IPS-18c (cell line): ENCODE results near the gene HSFY2.
"Not testable (repeated sequence)": the region's sequence is repeated elsewhere in the genome, so short reads cannot be mapped to it uniquely, and the experiment has no call there.

Experiments
- H3K4me3 ChIP-seq: 2 replicates; pipeline ENCODE4 v1.7.0; 2013; ENCODE audit warnings: low read depth, mild to moderate bottlenecking, low read length, moderate library complexity; ENCODE audit not compliant: insufficient read depth
- H3K9me3 ChIP-seq: one replicate; pipeline ENCODE4 v1.6.1; 2013; ENCODE audit warnings: mild to moderate bottlenecking, low read length, moderate library complexity; ENCODE audit not compliant: control insufficient read depth, insufficient read depth

HSFY2 gene, protein sequence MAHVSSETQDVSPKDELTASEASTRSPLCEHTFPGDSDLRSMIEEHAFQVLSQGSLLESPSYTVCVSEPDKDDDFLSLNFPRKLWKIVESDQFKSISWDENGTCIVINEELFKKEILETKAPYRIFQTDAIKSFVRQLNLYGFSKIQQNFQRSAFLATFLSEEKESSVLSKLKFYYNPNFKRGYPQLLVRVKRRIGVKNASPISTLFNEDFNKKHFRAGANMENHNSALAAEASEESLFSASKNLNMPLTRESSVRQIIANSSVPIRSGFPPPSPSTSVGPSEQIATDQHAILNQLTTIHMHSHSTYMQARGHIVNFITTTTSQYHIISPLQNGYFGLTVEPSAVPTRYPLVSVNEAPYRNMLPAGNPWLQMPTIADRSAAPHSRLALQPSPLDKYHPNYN

DNA sequence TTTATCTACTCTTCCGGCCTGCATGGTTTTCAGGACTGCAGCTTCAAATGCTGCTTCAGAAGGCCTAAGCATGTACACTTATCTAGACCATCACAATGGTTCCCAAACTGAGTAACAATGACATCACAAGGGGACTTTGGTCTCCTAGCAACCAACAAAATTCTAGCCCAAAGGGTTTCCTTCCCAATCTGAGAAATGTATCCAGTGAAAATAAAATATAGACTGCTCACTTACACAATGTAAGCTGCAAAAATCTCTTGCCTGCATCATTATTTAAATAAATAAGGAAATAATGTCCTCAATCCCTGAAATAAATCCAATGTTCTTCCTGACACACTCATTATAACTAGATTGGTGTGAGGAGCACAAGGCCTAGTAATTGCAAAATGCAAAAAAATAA is at the start of gene HSFY2:
TSS of gene HSFY2 (minus strand) at position 101 of the 400 bp plus-strand sequence. CDS start 117 bp downstream, outside the sequence.
- H3K4me3 ChIP-seq, H3K9me3 ChIP-seq: not testable (repeated sequence)

DNA sequence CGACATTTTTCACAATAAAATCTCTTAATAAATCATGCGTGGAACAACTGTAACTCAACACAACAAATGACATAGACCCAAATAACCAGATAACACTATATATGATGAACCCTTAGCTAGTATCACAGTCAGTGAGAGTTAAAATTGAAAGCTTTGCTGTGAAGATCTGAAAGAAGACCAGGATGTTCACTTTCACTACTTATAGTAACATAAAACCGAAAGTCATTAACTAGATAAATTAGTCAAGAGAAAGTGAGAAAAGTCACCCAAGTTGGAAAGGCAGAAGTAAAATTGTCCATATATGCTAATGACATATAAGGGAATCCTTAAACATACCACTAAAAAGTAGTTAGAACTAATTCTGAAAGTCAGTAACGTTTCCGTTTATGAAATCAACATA is 42.2 kb upstream of the HSFY2 start:
- not testable (repeated sequence) for H3K4me3 ChIP-seq, H3K9me3 ChIP-seq

DNA sequence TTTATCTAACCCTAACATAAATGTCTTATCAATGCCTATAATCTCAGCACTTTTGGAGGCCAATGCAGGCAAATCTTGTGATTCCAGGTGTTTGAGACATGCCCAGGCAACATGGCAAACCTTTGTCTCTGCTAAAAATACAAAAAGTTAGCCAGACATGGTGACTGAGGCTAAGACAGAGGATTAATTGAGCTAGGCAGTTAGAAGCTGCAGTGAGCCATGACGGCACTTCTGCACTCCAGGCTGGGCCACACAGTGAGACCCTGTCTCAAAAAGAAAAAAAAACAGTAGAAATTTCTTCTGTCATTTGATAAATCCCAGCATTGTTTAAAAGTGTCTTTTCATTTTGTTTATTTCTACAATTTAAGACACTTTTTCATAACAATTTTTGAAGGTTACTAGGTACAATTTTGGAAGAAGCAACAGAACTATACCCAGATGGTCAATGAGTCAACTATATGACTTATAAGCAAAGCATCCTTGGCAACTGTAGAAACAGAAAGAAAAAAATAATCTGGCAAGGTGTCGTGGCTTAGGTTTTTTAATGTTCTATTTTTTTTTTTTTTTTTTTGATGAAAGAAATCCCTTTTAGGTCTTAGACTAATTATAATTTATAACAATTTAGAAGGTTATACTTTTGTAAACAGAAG is 15.3 kb upstream of the HSFY2 start:
- H3K4me3 ChIP-seq, H3K9me3 ChIP-seq: not testable (repeated sequence)

DNA sequence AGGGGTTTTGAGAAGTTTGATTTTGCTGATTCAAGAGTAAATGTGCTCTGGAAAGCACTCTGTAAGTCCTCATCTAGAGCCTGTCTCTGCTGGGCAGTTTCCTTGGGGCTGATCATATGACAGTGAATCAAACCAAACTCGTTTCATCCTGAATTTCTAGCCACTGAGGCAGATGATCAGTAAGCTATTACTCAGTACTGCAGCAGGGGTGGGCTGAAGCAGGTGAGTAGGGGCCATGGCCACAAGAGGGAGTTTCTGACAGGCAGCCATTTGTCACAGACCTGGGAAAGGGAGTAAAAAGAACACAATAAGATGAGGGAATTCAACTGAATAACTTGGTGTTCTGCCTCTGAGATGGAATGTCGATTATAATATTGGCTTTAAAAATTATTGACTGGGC is 19.5 kb downstream of the HSFY2 start:
- H3K4me3 ChIP-seq, H3K9me3 ChIP-seq: not testable (repeated sequence)

DNA sequence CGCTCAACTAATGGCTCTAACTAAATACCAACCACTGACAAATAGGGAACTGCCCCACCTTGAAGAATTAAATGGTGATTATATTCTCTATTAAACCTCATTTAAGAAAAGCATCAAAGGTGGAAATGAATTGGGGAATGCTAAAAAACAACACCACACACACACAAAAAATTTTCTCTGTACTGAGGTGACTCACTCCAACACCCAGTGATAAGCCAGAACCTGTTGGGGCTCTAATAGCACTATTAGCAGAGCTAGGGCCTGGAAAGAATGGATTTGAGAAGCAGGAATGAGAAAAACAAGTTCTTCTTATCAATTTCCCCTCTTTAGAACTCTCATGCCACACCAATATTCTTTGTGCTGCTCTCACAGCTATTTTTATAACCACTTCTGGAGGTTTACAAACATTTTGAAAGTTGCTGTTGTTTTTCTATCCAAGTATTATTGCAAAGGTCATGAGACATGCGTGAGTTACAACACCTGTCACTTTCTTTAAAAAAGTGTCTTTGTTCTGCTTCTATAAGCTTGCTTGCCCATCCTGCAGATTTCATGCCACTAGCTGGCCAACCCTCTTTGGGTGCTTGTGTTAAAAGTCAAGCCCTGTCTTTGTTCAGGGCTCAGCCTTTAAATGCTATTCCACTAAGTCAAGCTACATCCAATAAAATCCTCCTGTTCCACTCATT is 20.3 kb downstream of the HSFY2 start:
- H3K4me3 ChIP-seq, H3K9me3 ChIP-seq: not testable (repeated sequence)

DNA sequence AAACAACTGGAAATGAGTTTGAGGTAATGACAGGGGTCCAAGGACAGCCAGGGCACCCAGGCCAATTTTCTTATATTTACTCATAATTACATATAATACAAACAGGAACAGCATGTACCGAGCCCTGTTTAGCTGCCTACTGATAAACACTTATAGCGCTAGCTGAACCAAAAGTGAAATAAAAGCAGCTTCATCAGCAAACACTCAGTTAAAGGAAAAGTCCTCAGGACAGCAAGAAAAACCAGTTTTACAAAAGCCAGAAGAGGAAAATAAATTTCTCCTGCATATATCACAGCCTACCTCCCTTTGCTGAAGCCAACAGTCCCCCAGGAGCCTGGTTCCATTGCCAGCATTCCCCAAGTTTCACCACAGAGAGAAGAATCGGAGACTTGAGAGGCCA is 49.8 kb downstream of the HSFY2 start:
- H3K4me3 ChIP-seq: not testable (repeated sequence)

More for the DNA sequence above, 49.8 kb downstream of the HSFY2 start:
- H3K9me3 ChIP-seq: not testable (repeated sequence)
